Measurements from ENCODE around the gene EPAS1.

EPAS1 gene

GRCh38 chr2:46422717-46423394 is 125.6 kb downstream of the EPAS1 start:
- H3K4me3 ChIP-seq (ENCODE audit: low read length) = no peak overlapping the region
- DNase-seq (ENCODE audit: low read depth) = no peak
- TF ChIP-seq, protein P1, sequence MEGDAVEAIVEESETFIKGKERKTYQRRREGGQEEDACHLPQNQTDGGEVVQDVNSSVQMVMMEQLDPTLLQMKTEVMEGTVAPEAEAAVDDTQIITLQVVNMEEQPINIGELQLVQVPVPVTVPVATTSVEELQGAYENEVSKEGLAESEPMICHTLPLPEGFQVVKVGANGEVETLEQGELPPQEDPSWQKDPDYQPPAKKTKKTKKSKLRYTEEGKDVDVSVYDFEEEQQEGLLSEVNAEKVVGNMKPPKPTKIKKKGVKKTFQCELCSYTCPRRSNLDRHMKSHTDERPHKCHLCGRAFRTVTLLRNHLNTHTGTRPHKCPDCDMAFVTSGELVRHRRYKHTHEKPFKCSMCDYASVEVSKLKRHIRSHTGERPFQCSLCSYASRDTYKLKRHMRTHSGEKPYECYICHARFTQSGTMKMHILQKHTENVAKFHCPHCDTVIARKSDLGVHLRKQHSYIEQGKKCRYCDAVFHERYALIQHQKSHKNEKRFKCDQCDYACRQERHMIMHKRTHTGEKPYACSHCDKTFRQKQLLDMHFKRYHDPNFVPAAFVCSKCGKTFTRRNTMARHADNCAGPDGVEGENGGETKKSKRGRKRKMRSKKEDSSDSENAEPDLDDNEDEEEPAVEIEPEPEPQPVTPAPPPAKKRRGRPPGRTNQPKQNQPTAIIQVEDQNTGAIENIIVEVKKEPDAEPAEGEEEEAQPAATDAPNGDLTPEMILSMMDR (conservative IDR thresholded peaks at IDR 0.05; ENCODE audit: low read depth, low read length) = no peak

GRCh38 chr2:46424937-46425336 is 127.7 kb downstream of the EPAS1 start:
- TF ChIP-seq, protein P1 (conservative IDR thresholded peaks at IDR 0.05; ENCODE audit: low read depth, low read length) = no peak
- DNase-seq (ENCODE audit: low read depth) = no peak
- no peak overlapping the region for H3K4me3 ChIP-seq (ENCODE audit: low read length)

GRCh38 chr2:46428911-46429436 is 131.8 kb downstream of the EPAS1 start:
- TF ChIP-seq, protein P1 (conservative IDR thresholded peaks at IDR 0.05; ENCODE audit: low read depth, low read length) = no peak
- no peak overlapping the region for H3K4me3 ChIP-seq (ENCODE audit: low read length)
- no peak for DNase-seq (ENCODE audit: low read depth)

DNA sequence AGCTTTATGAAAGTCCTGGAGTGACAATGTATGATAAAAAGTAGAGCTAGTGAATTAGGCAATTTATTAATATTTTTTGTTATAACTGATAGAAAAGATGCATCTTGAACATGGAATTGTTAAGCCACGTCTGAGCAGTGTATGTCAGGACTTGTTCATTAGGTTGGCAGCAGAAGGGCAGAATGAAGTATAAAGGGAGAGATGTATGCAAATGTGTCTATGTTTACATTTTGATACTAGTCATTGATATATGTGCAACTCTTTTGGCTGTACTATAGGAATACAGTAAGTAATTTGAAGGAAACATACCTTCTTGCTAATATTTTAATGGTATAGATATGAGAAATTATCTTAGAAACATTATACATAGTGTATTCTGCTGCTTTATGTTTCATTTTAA is 133.2 kb downstream of the EPAS1 start:
- DNase-seq (ENCODE audit: low read depth) = no peak
- TF ChIP-seq, protein P1 (conservative IDR thresholded peaks at IDR 0.05; ENCODE audit: low read depth, low read length) = no peak
- H3K4me3 ChIP-seq (ENCODE audit: low read length) = no peak overlapping the region

DNA sequence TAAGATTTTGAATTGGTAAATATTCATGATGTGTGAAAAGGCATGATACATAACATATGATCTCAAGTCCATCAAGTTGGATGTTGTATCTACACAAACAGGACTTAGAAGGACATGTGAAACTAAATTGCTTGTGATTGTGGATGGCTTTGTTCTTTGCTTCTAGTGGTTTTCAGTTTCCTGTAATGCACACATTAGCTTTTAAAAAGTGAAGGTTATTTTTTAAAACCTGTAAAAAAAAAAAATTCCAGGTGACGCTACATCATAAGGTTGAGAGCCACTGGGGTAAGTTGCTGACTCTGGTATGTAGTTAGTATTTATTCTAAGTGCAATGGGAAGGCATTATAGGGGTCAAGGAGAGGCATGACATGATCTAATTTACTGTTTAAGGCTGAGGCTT is 133.8 kb downstream of the EPAS1 start:
- TF ChIP-seq, protein P1 (conservative IDR thresholded peaks at IDR 0.05; ENCODE audit: low read depth, low read length) = no peak
- H3K4me3 ChIP-seq (ENCODE audit: low read length) = no peak overlapping the region
- DNase-seq (ENCODE audit: low read depth) = no peak

DNA sequence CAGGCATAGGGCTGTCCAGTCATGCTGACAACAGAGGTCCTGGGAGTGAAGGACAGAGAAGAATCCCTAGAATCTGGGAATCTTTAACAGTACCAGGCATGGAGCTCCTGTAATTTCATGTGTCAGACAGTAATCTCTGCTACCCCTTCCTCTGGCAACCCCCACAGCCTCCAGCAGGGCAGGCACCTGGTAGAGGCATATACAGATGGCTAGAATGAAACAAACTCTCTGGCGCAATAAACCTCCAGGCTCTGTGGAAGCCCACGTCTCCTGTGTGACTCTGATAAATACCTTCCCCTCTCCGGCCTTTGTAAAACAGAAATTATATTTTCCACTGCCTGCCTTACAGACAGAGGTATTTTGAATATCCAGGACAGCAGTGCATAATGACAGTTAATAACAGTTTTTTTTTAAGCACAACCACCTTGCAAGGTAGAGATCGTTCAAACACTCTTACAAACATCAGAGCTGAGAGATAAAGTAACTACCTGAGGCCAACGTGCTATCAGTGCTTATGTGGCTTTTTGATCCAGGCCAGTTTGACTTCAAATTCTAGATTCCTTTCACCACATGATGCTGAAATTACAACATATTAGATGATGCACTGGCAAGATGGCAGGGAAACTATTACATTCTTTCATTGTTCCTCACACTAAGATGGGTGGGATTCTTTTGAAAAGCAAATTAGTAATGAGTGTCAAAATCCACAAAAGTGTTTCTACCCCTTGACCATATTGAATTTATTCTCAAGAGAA is 134.5 kb downstream of the EPAS1 start:
- DNase-seq (ENCODE audit: low read depth) = no peak
- TF ChIP-seq, protein P1 (conservative IDR thresholded peaks at IDR 0.05; ENCODE audit: low read depth, low read length) = no peak

More for the DNA sequence above, 134.5 kb downstream of the EPAS1 start:
- no peak overlapping the region for H3K4me3 ChIP-seq (ENCODE audit: low read length)

Data from retinal pigment epithelial cell (primary cell).